ENCODE measurements around the gene DPYD. TPM values are rescaled to one million over a fixed set of nuclear protein-coding genes. Genes with fewer than 3 reads are reported as not detected.

The DPYD gene
- total RNA-seq, 1 donor, result 81.4 TPM

DNA sequence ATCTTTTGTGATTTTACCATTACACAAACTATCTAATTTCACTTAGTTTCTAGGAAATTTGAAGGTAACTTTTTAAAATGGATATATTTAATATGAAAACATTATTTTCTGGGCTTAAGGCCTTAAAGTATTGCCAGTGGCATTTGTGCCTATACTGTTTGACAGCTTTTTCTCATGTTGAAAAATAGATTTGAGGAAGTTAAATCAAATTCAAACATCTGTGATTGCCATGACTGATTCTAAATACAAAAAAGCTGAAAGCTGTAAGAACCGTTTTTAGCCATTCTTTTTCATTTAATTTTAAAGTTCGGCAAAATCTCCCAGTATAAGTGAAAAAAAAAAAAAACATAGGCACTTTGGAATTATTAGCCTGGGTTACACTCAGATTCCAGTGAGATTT is 301.1 kb downstream of the DPYD start:
- no peak overlapping the region for H2AFZ ChIP-seq (ENCODE audit: low read length)
- no peaks in the 10 kb centered on the region for H3K4me1 ChIP-seq (ENCODE audit: insufficient read depth, low read length)
- H3K36me3 ChIP-seq (ENCODE audit: insufficient read depth, low read length), result no peaks in the 10 kb centered on the region
- TF ChIP-seq, protein P1, sequence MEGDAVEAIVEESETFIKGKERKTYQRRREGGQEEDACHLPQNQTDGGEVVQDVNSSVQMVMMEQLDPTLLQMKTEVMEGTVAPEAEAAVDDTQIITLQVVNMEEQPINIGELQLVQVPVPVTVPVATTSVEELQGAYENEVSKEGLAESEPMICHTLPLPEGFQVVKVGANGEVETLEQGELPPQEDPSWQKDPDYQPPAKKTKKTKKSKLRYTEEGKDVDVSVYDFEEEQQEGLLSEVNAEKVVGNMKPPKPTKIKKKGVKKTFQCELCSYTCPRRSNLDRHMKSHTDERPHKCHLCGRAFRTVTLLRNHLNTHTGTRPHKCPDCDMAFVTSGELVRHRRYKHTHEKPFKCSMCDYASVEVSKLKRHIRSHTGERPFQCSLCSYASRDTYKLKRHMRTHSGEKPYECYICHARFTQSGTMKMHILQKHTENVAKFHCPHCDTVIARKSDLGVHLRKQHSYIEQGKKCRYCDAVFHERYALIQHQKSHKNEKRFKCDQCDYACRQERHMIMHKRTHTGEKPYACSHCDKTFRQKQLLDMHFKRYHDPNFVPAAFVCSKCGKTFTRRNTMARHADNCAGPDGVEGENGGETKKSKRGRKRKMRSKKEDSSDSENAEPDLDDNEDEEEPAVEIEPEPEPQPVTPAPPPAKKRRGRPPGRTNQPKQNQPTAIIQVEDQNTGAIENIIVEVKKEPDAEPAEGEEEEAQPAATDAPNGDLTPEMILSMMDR (IDR thresholded peaks at IDR 0.05; ENCODE audit: extremely low read depth, low read depth, low read length), result no peak
- no peak overlapping the region for H3K27ac ChIP-seq (ENCODE audit: low read depth, low read length)
- DNase-seq (ENCODE audit: insufficient read length, low spot score, missing footprints), result no peak
- H4K20me1 ChIP-seq (ENCODE audit: insufficient read depth, low read length), result no peaks in the 10 kb centered on the region
- H3K79me2 ChIP-seq (ENCODE audit: insufficient read depth, low read length), result no peaks in the 10 kb centered on the region
- H3K4me2 ChIP-seq (ENCODE audit: insufficient read depth, low read length), result no peak overlapping the region
- H3K27me3 ChIP-seq (ENCODE audit: insufficient read depth, low read length), result no peaks in the 10 kb centered on the region
- no peaks in the 10 kb centered on the region for H3K9me3 ChIP-seq (ENCODE audit: low read depth, low read length)
- H3K4me3 ChIP-seq (ENCODE audit: insufficient read depth, low read length), result no peak overlapping the region

GRCh38 chr1:97610748-97611147 is 310.1 kb downstream of the DPYD start:
- H2AFZ ChIP-seq (ENCODE audit: low read length), result no peak overlapping the region
- no peaks in the 10 kb centered on the region for H4K20me1 ChIP-seq (ENCODE audit: insufficient read depth, low read length)
- H3K4me1 ChIP-seq (ENCODE audit: insufficient read depth, low read length), result no peaks in the 10 kb centered on the region
- no peak overlapping the region for H3K27ac ChIP-seq (ENCODE audit: low read depth, low read length)
- H3K9me3 ChIP-seq (ENCODE audit: low read depth, low read length), result no peaks in the 10 kb centered on the region
- H3K4me2 ChIP-seq (ENCODE audit: insufficient read depth, low read length), result no peak overlapping the region
- H3K4me3 ChIP-seq (ENCODE audit: insufficient read depth, low read length), result no peak overlapping the region
- TF ChIP-seq, protein P1 (IDR thresholded peaks at IDR 0.05; ENCODE audit: extremely low read depth, low read depth, low read length), result no peak
- no peaks in the 10 kb centered on the region for H3K27me3 ChIP-seq (ENCODE audit: insufficient read depth, low read length)
- no peak for DNase-seq (ENCODE audit: insufficient read length, low spot score, missing footprints)
- no peaks in the 10 kb centered on the region for H3K36me3 ChIP-seq (ENCODE audit: insufficient read depth, low read length)
- H3K79me2 ChIP-seq (ENCODE audit: insufficient read depth, low read length), result no peaks in the 10 kb centered on the region

- no peak overlapping the region for H3K4me2 ChIP-seq (ENCODE audit: insufficient read depth, low read length)
- no peak for DNase-seq (ENCODE audit: insufficient read length, low spot score, missing footprints)
- H3K79me2 ChIP-seq (ENCODE audit: insufficient read depth, low read length), result no peaks in the 10 kb centered on the region
- no peak overlapping the region for H3K27ac ChIP-seq (ENCODE audit: low read depth, low read length)
- H2AFZ ChIP-seq (ENCODE audit: low read length), result no peak overlapping the region
- TF ChIP-seq, protein P1 (IDR thresholded peaks at IDR 0.05; ENCODE audit: extremely low read depth, low read depth, low read length), result no peak
- no peaks in the 10 kb centered on the region for H3K4me1 ChIP-seq (ENCODE audit: insufficient read depth, low read length)
- H3K36me3 ChIP-seq (ENCODE audit: insufficient read depth, low read length), result no peaks in the 10 kb centered on the region
- no peak overlapping the region for H3K4me3 ChIP-seq (ENCODE audit: insufficient read depth, low read length)
- no peaks in the 10 kb centered on the region for H3K9me3 ChIP-seq (ENCODE audit: low read depth, low read length)
- H4K20me1 ChIP-seq (ENCODE audit: insufficient read depth, low read length), result no peaks in the 10 kb centered on the region
- H3K27me3 ChIP-seq (ENCODE audit: insufficient read depth, low read length), result no peaks in the 10 kb centered on the region
Observed at GRCh38 chr1:97610102-97610501, 310.7 kb downstream of the DPYD start.

DNA sequence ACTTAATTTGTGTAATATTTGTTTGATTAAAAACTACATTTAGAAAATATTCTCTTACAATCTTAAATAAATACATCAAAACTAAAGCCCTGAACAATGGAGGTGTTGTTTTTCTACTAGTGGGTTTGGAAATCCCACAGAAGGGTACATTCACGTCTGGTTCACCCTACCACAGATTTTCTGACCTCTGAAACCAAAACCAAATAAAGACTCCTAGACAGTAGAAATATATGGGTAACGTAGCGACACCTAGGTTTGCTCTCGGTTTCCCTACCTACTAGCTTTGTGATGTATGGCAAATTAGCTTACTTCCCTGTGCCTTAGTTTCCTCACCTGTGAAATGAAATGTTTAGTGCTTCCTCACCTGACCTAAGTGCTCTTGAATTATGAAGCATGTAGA is 312.6 kb downstream of the DPYD start:
- H4K20me1 ChIP-seq (ENCODE audit: insufficient read depth, low read length), result no peaks in the 10 kb centered on the region
- H3K9me3 ChIP-seq (ENCODE audit: low read depth, low read length), result no peaks in the 10 kb centered on the region
- H3K27ac ChIP-seq (ENCODE audit: low read depth, low read length), result no peak overlapping the region
- TF ChIP-seq, protein P1 (IDR thresholded peaks at IDR 0.05; ENCODE audit: extremely low read depth, low read depth, low read length), result no peak
- no peak overlapping the region for H3K4me2 ChIP-seq (ENCODE audit: insufficient read depth, low read length)
- no peak overlapping the region for H2AFZ ChIP-seq (ENCODE audit: low read length)
- H3K4me3 ChIP-seq (ENCODE audit: insufficient read depth, low read length), result no peak overlapping the region
- DNase-seq (ENCODE audit: insufficient read length, low spot score, missing footprints), result no peak
- no peaks in the 10 kb centered on the region for H3K4me1 ChIP-seq (ENCODE audit: insufficient read depth, low read length)
- no peaks in the 10 kb centered on the region for H3K27me3 ChIP-seq (ENCODE audit: insufficient read depth, low read length)
- H3K36me3 ChIP-seq (ENCODE audit: insufficient read depth, low read length), result no peaks in the 10 kb centered on the region
- H3K79me2 ChIP-seq (ENCODE audit: insufficient read depth, low read length), result no peaks in the 10 kb centered on the region
